Left lung (tissue), 10 donors: Measurements from ENCODE around the gene GCNT4. TPM values are rescaled to one million over a fixed set of nuclear protein-coding genes. Genes with fewer than 3 reads are reported as not detected.

Experiments used
- ATAC-seq: fragments of 200-7000 bp; cut with Tn5 transposase; one replicate; pipeline ENCODE4 v1.9.1; 2020; ENCODE audit warnings: moderate library complexity
- DNase-seq, 4 donors: peaks; one replicate each; pipeline ENCODE4 v3.0.0-alpha.2; 2013 to 2020
- H3K27ac ChIP-seq, 2 donors: fragments of 200-600 bp; sonication (generic) in 1 of 2; one replicate each; pipeline versions ENCODE4 v1.5.0 to v1.8.0; 2020 to 2021
- H3K27me3 ChIP-seq, 2 donors: fragments of 200-600 bp; sonication (generic) in 1 of 2; one replicate each; pipeline versions ENCODE4 v1.5.0 to v1.8.0; 2020 to 2021
- H3K36me3 ChIP-seq, 2 donors: fragments of 200-600 bp; sonication (generic) in 1 of 2; one replicate each; pipeline versions ENCODE4 v1.5.0 to v1.8.0; 2020 to 2021
- H3K4me1 ChIP-seq, 2 donors: fragments of 200-600 bp; one replicate each; pipeline ENCODE4 v1.8.0; 2021
- H3K4me3 ChIP-seq, 2 donors: fragments of 200-600 bp; sonication (generic) in 1 of 2; one replicate each; pipeline versions ENCODE4 v1.5.0 to v1.8.0; 2020 to 2021; ENCODE audit warnings: mild to moderate bottlenecking in 1 of 2
- H3K9me3 ChIP-seq, 2 donors: fragments of 200-600 bp; sonication (generic) in 1 of 2; one replicate each; pipeline versions ENCODE4 v1.5.0 to v1.8.0; 2020 to 2021
- intact Hi-C, 2 donors: fragments of 100-400 bp; cut with DNase I; formaldehyde crosslinking; loops; one replicate each; pipeline versions ENCODE4 v1.11.2 to v1.14.2; 2022
- polyA plus RNA-seq, 6 donors: library from polyadenylated mRNA; unstranded; fragments of 120-200 nt; gene quantifications; one replicate each; pipeline ENCODE4 v1.2.1, GENCODE V29; 2013; ENCODE audit not compliant: insufficient read length in 6 of 6
- total RNA-seq, 2 donors: library from RNA; stranded (reverse); fragmentation: NEBNext Ultra II Directional; extraction: Animal tissue kit (Norgen Biotek cat#: 25700); gene quantifications; one replicate each; pipeline ENCODE4 v1.2.1, GENCODE V29; 2021
- TF ChIP-seq, protein P1 (sequence below), 2 donors: fragments of 200-600 bp; sonication (generic) in 1 of 2; IDR thresholded peaks; one replicate each; pipeline versions ENCODE4 v1.5.0 to v1.8.0; 2021; ENCODE audit warnings: antibody characterized with exemption in 2 of 2
- donor health status: DM: no; HTN: yes; CAD: no.
- donor health status: DM: no; HTN: no; CAD: no.

GCNT4 gene
- total and polyA plus RNA-seq, 8 donors = 0.90 to 3.6 (median 1.1) TPM

DNA sequence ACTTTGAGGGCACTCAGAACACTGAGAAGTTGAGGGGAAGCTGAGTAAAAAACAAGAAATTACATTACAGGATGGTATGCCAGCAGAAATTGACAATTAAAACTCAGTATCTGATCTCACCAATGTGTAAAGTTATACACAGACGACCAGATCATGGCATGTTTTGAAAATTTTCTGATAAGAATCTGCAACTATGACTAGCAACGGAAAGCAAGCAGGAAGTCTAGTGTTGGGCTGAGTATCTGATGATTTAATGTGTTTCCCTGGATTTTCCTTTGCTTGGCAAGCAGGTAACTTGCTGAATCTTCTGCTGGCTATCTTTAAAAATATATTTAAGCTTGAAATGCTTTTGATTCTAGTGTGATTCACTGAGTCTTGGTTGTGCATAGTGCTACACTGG is 5.2 kb upstream of the GCNT4 start:
- TF ChIP-seq, protein P1, sequence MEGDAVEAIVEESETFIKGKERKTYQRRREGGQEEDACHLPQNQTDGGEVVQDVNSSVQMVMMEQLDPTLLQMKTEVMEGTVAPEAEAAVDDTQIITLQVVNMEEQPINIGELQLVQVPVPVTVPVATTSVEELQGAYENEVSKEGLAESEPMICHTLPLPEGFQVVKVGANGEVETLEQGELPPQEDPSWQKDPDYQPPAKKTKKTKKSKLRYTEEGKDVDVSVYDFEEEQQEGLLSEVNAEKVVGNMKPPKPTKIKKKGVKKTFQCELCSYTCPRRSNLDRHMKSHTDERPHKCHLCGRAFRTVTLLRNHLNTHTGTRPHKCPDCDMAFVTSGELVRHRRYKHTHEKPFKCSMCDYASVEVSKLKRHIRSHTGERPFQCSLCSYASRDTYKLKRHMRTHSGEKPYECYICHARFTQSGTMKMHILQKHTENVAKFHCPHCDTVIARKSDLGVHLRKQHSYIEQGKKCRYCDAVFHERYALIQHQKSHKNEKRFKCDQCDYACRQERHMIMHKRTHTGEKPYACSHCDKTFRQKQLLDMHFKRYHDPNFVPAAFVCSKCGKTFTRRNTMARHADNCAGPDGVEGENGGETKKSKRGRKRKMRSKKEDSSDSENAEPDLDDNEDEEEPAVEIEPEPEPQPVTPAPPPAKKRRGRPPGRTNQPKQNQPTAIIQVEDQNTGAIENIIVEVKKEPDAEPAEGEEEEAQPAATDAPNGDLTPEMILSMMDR (IDR thresholded peaks at IDR 0.05) = no peak
- Histone ChIP-seq H3K9me3 (no peaks in the 10 kb centered on the region), H3K27me3 (peaks cover 4 to 43% of the 10 kb centered on the region in 2 donors), H3K4me3 (no peak overlapping the region), H3K27ac (no peak overlapping the region), H3K36me3 (no peaks in the 10 kb centered on the region), H3K4me1 (peaks cover 0 to 18% of the 10 kb centered on the region in 2 donors)
- intact Hi-C loops = no loop called here
- ATAC-seq (no peak), DNase-seq (no peak)

DNA sequence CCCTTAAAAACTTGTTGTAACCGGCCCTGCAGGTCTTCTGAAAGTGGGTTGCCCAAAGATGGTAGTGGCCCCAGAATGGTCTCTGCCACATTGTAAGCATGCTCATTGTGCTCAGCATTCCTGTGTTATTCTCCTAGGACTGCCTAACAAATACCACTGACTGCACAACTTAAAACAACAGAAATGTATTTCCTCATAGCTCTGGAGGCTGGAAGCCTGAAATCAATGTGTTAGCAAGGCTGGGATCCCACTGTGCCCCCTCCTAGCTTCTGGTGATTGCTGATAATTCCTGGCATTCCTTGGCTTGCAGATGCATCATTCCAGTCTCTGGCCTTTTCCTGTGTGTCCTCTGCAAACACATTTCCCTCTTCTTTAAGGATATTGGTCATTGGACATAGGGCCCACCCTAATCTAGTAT is 3.4 kb upstream of the GCNT4 start:
- no peak for DNase-seq
- no peak for ATAC-seq
- peaks cover 4 to 62% of the 10 kb centered on the region in 2 donors for H3K27me3 ChIP-seq
- no peak overlapping the region for H3K27ac ChIP-seq
- no peaks in the 10 kb centered on the region for H3K9me3 ChIP-seq
- TF ChIP-seq, protein P1 (IDR thresholded peaks at IDR 0.05) = no peak
- intact Hi-C loops = no loop called here
- peaks cover 9 to 24% of the 10 kb centered on the region in 2 donors for H3K4me1 ChIP-seq
- no peaks in the 10 kb centered on the region for H3K36me3 ChIP-seq
- no peak overlapping the region for H3K4me3 ChIP-seq

DNA sequence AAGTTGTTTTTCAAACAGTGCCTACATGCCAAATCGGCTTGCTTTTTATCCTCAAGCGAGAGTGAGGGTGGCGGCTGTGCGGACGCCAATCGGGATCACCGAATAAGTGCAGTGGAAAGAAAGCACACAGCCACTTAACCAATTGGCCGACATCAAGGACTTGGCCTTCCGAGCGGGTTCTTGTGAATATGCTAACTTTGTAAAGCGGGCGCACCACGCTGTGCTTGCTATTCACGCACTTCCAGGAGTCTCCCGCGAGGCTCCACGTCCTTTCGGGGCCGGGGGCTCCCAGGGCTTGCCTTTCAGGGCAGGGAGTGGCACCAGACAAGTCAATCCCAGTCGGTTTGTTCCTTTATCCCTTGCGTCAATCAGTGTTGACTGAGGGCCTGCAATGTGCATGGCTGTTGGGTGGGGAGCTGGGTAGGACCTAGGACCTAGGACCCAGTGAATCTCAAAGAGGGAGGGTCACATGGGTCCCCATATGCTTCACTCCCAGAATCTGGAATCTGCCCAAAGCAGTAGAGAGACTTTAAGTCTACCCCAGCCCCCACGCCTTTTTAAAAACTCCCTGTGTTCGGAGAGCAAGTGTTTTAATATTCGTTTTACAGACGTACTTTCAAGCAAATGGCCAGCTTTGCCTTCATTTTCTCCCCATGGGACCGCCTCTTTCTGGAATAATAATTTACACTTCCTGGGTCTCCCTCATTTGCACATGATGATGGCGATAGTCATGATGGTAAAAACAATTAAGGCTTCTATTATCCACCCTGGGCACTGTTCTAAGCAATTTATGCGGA is 2.0 kb upstream of the GCNT4 start:
- Histone ChIP-seq H3K4me1 (peaks cover 9 to 24% of the 10 kb centered on the region in 2 donors), H3K4me3 (peak overlapping the region; percentile 77 to 92), H3K27me3 (peaks cover 4 to 68% of the 10 kb centered on the region in 2 donors), H3K36me3 (no peaks in the 10 kb centered on the region), H3K27ac (peak overlapping the region; percentile 75 to 94), H3K9me3 (no peaks in the 10 kb centered on the region)
- DNase-seq (peak; percentile 48 to 79 (median 58)), ATAC-seq (peak; percentile 45)
- intact Hi-C loops = no loop called here
- TF ChIP-seq, protein P1 (IDR thresholded peaks at IDR 0.05) = no peak

DNA sequence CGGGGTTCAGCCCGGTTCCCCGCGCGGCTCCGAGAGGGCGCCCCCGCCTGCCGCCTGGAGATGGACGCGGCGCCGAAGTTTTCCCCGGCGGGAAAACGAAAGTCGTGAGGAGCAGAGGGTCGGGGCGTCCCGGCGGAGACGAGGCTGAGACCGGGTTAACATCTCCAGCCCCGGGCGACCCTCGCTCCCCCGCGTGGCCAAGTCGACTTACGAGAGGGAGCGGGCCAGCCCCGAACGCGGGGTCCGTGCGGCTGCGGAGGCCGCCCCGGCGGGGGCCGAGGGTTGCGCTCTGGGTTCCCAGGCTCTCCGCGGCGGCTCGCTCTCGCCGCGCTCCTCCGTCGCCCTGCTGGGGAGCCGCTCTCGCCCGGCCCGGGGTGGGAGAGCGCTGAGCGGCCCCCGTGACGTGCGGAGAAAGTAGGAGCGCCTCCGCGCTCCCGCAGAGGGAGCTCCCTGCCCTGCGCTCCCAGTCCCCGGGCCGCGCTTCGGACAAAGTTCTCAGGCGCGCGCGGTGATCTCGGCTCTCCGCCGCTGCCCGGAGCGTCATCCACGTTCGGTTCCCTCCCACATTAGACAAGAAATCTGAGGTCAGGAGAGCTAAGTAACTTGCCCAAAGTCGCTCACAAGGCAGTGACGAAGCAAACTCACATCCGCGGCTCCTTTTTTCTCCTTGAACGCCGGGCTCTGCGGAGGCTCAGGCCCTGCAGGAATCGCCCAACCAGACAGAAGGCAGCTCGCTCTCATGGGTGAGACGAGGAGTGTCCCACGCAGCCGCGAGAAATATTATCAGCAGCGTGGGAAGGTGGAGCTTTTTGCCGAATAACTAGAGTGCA is 1.2 kb upstream of the GCNT4 start:
- TF ChIP-seq, protein P1 (IDR thresholded peaks at IDR 0.05) = no peak
- Histone ChIP-seq H3K36me3 (no peaks in the 10 kb centered on the region), H3K9me3 (no peaks in the 10 kb centered on the region), H3K27me3 (peaks cover 4 to 68% of the 10 kb centered on the region in 2 donors), H3K4me3 (peak overlapping the region; percentile 77 to 92), H3K4me1 (peaks cover 9 to 24% of the 10 kb centered on the region in 2 donors), H3K27ac (peak overlapping the region; percentile 75 to 94)
- intact Hi-C loops = no loop called here
- DNase-seq (peak; percentile 57 to 85 (median 73)), ATAC-seq (peak; percentile 66)

DNA sequence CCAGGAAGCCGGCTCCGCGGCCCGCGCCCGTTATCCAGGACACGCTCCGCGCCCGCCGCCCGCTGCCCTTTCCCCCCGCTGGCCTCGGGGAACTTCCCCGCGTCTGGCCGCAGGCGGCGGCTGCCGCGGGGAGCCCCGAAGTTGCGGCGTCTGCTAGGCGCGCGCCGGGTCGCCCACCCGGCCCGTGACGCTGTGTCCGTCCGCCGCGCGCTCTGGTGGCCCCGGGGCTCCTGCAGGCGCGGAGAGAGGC is 621 bp upstream of the GCNT4 start:
- H3K4me1 ChIP-seq = peaks cover 9 to 24% of the 10 kb centered on the region in 2 donors
- H3K27me3 ChIP-seq = peaks cover 4 to 66% of the 10 kb centered on the region in 2 donors
- ATAC-seq (no peak), DNase-seq (no peak)
- intact Hi-C loops = no loop called here
- no peaks in the 10 kb centered on the region for H3K9me3 ChIP-seq
- H3K27ac ChIP-seq = peak overlapping the region; percentile 75 to 94
- H3K36me3 ChIP-seq = no peaks in the 10 kb centered on the region
- TF ChIP-seq, protein P1 (IDR thresholded peaks at IDR 0.05) = no peak
- H3K4me3 ChIP-seq = peak overlapping the region; percentile 77 to 92
